Suppressor macrophage treated with lipopolysaccharide for 1 hour (primary cell): ENCODE results near the gene PANK2.
"Not testable (repeated sequence)": the region's sequence is repeated elsewhere in the genome, so short reads cannot be mapped to it uniquely, and the experiment has no call there.

Experiments
- DNase-seq, 3 donors: peaks; one replicate each; pipeline ENCODE4 v3.0.0-alpha.2; 2020 to 2022

Gene PANK2

DNA sequence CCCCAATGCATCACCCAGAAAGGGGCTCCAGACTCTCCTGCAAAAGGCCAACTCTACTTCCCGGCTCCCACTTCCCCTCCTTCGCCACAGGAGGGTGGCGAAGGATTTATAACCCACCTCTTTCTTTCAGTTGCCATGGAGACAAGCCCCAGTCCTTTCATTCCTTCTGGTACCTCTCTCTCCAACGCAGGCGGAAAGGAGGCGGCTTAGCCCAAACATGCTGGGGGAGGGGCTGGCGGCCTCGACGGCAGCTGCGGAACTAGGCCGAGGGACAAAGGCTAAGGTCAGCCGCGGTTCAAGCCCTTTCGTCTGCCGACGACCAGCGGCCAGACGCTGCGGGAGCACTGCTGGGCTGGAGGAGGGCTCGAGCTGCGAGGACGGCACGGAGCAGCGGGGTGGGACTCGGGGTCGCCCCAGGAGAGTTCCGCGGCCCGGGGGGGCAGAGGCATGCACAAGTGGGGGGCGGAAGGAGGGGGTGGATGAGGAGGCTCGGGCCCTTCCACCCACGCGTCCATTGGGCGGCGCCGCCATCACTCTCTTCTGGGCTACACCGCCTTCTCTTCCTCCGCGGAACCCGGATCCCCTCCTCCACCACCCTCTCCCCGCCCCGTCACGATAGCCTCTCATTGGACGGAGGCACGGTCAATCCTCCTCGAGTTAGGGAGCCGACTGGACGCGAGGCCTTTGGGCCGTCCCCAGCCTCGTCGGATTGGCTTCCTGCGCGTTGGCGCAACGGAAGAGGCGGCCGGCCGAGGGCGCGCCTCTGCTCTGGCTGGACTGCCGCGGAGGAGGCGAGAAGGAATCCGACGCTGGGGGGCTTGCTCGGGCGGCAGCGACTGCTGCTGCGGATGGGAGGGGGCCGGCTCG is at the start of gene PANK2:
Gene PANK2 (plus strand): TSS at position 766 of the 867 bp plus-strand sequence.
- peak; percentile 98 to 99 (median 99) for DNase-seq

DNA sequence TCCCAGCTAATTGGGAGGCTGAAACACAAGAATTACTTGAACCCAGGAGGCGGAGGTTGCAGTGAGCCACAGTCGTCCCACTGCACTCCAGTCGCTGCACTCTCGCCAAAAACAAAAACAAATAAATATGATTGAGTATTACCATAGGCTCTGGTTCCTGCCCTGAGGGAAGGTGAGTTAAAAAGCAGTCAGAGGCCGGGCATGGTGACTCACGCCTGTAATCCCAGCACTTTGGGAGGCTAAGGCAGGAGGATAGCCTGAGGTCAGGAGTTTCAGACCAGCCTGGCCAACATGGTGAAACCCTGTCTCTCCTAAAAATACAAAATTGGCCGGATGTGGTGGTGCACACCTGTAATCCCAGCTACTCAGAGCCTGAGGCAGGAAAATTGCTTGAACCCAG is 49.0 kb upstream of the PANK2 start:
- DNase-seq = not testable (repeated sequence)

DNA sequence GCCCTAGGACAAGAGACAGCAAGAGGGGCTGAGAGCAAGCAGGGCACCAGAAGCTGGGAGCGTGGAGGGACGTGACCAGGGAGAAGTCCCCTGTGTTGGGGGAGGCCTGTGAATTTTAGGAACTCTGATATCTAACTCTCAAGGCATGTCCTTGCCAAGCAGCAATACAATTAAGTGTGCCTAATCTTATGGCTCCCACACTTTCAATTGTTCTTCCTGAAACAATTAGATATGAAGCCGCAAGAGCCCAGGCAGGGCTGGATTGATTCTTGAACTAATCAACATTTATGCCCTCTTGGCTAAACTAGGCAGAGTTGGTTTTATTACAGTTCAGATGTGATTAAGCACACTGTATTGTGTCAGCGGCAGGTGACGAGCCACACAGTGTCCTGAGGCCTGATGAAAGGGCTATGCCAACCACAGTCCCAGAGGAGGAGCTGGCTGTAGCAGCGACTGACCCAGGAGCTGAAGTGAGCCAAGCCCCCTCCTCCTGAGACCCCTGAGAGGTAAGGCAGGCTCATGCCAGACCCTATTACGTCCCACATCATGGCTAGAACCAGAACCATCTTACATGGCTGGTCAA is 46.7 kb upstream of the PANK2 start:
- no peak for DNase-seq

DNA sequence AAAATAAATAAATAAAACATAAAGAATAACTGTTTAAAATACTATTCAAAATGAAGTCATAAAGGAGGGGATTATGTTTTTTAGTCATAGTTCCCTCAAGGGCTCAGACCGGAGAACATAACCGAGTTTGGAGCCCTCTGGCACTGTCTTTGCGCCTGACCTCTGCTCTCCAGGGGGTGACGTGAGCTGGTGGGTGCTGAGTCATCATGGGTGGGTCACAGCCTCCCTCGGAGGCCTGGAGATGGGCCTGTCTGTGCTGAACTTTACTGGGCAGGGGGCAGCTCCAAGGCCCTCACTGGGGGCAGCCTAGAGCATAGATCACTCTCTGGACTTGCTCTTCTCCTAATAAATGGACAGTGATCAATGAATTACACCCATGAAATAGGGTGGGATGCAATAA is 45.7 kb upstream of the PANK2 start:
- peak; percentile 51 to 56 (median 56) for DNase-seq

DNA sequence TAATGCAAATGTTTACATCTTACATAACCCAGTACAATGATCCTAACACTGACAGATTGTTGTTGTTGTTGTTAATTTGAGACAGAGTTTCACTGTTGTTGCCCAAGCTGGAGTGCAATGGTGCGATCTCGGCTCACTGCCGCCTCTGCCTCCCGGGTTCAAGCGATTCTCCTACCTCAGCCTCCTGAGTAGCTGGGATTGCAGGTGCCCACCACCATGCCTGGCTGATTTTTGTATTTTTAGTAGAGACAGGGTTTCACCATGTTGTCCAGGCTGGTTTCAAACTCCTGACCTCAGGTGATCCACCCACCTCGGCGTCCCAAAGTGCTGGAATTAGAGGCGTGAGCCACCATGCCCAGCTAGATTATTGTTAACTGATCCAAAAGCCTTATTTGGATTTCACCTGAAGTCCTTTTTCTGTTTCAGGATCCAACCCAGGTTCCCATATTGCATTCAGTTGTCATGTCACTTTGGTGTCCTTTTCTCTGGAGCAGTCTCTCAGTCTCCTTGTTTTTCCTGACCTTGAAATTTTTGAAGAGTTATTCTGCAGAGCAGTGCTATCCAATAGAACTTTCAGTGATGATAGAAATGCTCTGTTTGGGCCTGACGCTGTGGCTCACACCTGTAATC is 45.1 kb upstream of the PANK2 start:
- not testable (repeated sequence) for DNase-seq

DNA sequence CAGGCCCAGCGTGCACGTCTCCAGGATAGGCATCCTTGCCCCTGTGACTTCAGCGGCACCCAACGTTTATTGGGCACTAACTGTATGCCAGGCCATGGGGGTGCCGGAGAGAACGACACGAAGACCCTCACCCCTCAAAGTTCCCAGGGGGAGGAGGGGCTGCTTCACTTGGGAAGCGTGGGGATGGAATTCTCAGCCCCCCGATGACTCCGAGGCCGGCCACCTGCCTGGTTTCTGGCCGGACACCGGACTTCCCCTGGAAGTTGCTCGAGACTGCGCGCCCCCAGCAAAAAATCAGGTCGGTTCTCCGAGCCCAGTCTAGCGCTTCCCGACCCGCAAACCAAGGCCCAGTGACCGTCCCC is 42.8 kb upstream of the PANK2 start:
- no peak for DNase-seq

DNA sequence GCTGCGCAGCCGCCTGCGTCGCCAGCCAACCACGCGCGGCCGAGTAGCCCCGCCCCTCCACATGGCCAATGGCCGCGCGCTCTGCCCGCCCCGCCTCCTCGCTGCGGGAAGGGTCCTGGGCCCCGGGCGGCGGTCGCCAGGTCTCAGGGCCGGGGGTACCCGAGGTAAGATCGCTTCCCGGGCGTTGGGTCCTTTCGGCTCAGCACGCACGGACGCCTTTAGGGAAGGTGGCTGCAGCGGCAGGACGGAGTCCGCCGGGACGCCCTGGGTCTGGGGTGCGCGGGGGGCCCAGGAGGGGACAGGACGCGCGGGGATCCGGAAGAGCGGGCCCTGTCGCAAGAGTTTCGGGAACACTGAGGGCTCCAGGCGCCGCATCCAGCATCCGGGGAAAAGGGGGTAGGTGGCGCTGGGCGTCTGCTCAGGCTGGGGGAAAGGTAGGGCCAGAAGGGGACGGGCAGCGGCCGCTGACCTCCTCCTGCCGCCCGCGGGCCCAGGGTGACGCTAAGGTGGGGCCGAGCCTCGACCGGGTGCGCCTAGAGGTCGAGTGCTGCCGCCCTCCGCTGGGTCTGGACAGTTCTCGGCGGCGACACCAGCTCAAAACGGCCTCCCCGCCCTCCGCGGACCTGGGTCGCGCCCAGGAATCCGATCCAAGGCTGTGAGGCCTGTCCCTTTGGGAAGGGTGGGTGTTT is 42.3 kb upstream of the PANK2 start, which contains the start of gene MAVS:
Gene MAVS (plus strand): TSS at position 95 of the 689 bp plus-strand sequence. CDS start 7,791 bp downstream, outside the sequence.
- DNase-seq = peak; percentile 88 to 95 (median 92)

DNA sequence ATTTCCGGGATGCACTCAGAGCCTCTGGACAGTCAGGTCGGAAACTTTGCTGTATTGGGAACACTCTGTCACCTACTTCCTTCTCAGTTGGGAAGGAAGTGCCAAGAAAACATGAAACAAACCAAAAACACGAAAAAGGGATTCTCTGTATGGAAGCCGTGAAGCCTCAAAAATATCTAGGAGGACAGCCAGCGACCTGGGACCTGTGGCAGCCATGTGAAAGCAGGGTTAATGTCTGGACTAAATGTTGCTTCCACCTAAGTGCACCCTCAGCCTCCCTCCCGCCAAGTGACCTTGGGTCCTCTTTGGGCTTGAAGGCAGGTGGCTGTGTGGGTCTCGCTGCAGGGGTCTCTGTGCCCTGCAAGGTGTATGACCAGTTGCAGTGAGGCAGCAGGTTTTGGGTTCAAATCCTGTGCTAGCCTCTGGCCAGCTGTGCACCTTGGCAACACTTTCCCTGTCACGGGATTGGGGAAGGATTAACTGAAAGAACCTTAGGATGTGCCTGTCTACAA is 41.7 kb upstream of the PANK2 start:
- no peak for DNase-seq

DNA sequence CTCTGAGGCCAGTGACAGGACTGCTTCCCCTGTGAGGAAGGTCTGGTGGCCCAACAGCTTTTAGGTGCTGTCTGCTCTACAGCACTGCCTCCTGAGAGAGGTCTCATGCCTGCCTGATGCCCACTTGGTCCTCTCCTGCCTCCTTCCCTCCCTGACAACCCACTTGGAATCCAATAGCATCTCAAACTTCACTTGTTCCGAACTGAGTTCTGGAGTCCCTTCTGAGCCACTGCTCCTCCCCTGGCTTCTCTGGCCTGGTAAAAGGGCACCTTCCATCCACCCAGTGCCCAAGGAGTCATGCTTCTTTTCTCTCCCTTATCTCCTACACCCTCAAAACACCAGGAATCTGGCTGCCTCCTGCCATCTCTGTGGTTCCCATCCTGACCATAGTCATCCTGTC is 40.6 kb upstream of the PANK2 start:
- DNase-seq = no peak

DNA sequence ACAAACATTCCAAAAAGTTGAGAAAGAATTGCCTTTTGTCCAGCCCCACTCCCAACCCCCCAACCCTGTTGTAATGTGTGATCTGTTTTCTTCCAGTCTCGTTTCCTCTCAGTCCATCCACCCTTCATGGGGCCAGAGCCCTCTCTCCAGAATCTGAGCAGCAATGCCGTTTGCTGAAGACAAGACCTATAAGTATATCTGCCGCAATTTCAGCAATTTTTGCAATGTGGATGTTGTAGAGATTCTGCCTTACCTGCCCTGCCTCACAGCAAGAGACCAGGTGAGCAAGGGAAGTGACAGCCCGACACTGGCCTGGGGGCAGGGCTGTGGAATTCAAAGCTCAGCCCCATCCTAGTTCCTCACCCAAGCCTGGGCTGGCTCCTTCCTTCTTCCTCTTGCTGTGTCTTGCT is 34.7 kb upstream of the PANK2 start:
- DNase-seq = peak in 2 of 3 donors; percentile 24 to 25

DNA sequence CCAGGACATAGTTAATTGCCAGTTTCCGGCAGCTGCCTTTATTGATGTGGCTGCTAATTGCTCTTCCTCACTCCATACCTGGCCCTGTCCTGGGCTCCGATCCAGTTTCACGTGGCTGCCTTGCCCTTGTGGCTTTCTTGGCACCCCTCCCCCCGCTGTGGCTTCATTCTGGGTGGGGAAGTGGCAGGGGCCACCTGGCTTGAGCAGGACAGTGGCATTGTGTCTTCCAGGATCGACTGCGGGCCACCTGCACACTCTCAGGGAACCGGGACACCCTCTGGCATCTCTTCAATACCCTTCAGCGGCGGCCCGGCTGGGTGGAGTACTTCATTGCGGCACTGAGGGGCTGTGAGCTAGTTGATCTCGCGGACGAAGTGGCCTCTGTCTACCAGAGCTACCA is 31.8 kb upstream of the PANK2 start:
- no peak for DNase-seq

DNA sequence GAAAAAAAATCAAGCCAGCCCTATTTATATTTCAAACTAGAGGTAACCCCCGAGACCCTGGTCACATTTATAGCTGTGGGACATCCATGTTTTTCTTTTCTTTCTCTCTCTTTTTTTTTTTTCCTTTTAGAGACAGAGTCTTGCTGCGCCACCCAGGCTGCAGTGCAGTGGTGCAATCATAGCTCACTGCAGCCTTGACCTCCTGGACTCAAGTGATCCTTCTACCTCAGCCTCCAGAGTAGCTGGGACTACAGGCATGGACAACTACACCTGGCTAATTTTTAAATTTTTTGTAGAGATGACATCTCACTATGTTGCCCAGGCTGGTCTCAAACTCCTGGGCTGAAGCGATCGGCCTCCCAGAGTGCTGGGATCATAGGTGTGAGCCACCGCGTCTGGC is 30.5 kb upstream of the PANK2 start:
- no peak for DNase-seq

DNA sequence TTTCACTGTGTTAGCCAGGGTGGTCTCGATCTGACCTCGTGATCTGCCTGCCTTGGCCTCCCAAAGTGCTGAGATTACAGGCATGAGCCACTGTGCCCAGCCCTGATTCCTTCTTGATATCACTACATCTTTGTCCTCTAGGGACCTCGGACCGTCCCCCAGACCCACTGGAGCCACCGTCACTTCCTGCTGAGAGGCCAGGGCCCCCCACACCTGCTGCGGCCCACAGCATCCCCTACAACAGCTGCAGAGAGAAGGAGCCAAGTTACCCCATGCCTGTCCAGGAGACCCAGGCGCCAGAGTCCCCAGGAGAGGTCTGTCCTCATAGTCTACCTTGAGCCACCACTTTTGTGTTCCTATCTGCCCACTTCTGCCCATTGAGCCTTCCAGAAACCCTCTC is 28.0 kb upstream of the PANK2 start:
- DNase-seq = no peak

DNA sequence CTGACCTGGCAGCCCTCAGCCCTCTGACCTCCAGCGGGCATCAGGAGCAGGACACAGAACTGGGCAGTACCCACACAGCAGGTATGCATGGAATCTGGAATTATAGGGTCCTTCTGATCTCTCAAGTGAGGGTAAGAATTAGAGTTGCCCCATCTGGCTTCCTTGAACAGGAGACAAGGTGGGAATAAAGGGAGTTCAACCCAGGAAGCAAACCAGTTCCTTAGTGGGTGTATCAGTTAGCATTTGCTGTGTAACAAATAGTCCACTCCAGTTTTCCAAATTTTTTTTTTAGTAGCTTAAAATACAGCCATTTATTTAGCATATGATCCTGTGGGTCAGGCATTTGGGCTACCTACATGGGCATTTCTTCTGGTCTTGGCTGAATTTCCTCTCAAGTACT is 26.9 kb upstream of the PANK2 start:
- no peak for DNase-seq

DNA sequence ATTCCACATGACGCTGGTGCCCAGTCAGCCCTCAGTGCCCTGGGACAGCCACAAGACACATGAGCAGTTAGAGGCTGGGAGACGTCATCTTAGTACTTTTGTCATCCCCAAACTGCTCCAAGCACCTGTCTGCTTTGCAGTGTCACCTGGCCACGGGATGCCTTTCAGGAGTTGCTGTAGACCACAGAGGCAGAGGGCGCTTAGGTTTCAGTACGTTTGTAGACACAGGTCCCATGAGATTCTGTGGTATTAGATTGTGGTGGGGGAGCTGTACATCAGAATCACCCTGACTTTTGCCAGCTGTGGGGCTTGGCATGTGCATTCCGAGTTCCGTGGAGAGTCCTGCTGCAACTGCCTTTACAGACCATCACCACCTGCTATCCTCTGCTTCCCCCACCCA is 25.9 kb upstream of the PANK2 start:
- no peak for DNase-seq

DNA sequence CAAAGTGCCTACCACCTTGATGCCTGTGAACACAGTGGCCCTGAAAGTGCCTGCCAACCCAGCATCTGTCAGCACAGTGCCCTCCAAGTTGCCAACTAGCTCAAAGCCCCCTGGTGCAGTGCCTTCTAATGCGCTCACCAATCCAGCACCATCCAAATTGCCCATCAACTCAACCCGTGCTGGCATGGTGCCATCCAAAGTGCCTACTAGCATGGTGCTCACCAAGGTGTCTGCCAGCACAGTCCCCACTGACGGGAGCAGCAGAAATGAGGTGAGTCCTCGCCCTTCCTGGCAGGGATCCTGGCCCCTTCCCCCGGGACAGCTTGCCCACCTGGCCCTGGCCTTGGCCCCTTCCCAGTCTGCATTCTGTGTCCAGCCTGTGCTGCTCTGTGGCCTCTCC is 24.7 kb upstream of the PANK2 start:
- no peak for DNase-seq

DNA sequence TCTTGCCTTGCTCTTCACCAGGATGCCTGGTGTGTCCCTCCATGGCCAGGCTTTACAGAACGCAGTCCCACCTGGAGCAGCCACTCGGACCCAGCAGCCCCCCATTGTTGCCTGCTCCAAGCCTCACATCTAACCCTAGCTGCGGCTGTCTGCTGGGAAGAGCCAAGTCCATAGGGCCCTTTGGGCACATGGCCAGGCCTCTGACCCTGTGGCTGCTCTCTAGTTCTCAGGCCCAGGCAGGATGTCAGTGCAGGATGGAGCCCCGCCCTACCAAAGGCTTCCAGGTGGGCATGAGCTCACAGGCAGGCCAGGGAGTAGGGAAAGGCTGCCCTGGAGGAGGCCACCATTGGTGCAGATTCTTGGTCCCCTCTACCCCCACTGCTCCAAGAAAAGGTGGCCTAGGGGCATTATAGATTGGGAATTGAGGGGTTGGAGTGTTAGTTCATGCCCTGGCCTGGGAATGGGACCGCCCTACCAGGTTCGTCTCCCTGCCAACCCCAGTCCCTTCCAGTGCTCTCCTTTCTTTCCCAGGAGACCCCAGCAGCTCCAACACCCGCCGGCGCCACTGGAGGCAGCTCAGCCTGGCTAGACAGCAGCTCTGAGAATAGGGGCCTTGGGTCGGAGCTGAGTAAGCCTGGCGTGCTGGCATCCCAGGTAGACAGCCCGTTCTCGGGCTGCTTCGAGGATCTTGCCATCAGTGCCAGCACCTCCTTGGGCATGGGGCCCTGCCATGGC is 23.9 kb upstream of the PANK2 start:
- DNase-seq = no peak

DNA sequence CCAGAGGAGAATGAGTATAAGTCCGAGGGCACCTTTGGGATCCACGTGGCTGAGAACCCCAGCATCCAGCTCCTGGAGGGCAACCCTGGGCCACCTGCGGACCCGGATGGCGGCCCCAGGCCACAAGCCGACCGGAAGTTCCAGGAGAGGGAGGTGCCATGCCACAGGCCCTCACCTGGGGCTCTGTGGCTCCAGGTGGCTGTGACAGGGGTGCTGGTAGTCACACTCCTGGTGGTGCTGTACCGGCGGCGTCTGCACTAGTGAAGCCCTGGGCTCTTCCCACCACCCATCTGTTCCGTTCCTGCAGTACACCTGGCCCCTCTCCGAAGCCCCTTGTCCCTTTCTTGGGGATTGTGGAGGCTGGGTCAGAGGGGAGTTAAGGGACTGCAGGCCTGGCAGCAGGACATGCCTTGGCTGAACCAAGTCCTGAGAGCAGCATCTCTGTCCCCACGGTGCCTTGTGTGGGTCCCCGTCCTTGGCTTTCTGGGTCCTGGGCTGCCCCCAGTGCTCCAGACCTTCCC is 23.2 kb upstream of the PANK2 start:
- DNase-seq = no peak

DNA sequence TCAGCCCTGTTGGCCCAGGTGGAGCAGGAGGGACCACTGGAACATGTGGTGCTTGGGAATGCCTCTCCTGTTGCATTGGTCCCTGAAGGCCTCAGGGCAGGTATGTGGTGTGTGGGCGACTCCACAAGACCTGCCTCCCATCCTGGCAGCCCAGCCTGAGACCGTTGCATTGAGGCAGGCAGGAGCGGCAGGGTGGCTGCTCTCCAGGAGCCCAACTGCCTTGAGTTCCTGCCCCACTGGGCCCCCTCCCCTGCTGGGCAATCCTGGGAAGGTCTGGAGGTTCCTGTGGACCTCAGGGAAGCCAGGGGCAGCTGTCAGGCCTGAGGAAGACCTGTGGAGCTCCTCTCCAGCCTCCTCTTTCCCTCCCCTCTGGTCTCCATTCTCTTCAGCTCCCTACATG is 22.7 kb upstream of the PANK2 start:
- no peak for DNase-seq

DNA sequence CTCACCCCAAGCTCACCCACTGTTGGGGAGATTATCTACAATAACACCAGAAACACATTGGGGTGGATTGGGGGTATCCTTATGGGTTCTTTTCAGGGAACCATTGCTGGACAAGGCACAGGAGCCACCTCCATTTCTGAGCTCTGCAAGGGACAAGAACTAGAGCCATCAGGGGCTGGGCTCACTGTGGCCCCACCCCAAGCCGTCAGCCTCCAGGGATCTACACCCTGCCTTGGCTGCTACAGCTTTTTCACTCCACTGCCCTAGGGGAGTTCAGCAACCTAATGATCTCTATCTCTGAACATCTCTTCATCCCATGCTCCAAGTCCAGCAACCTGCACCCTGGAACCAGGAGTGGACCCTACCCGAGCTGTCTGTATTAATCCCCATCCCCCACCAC is 21.4 kb upstream of the PANK2 start:
- DNase-seq = no peak

DNA sequence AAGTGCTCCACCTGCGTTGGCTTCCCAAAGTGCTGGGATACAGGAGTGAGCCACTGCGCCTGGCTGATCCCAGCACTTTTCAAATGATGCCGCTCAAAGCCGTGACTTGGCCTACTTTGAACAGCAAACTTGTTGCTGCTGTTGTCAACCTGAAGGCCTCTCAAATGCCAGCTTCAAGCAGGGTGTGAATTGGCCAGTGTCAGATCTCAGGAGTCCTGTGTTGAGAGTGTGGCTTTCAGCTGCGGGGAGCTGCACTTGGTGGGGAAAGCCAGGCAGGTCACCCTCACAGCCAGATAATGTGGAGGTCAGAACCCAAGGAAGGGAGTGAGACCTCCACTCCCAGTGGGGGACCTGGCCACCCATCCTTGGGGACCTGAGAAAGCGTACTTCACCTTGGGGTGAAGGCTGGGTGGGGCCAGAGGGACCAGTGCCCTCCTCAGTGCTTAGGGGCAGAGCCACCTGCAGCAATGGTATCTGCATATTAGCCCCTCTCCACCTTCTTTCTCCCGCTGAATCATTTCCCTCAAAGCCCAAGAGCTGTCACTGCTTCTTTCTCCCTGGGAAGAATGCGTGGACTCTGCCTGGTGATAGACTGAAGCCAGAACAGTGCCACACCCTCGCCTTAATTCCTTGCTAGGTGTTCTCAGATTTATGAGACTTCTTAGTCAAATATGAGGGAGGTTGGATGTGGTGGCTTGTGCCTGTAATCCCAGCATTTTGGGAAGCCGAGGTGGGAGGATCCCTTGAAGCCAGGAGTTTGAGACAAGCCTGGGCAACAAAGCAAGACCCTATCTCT is 19.1 kb upstream of the PANK2 start:
- no peak for DNase-seq
